Heart left ventricle (tissue), 16 donors: Measurements from ENCODE around the gene FBXO38. TPM values are rescaled to one million over a fixed set of nuclear protein-coding genes. Genes with fewer than 3 reads are reported as not detected.

ENCODE experiments used
- ATAC-seq, 4 donors: fragments of 200-7000 bp; cut with Tn5 transposase; one replicate each; pipeline ENCODE4 v1.9.1; 2020 to 2022; ENCODE audit warnings: moderate library complexity in 4 of 4, mild to moderate bottlenecking in 3 of 4, moderate number of reproducible peaks in 1 of 4
- DNase-seq, 5 donors: peaks; one replicate each; pipeline ENCODE4 v3.0.0-alpha.2; 2020
- H3K27ac ChIP-seq, 12 donors: fragments of 200-600 bp; sonication (generic) in 4 of 12; one replicate each; pipeline versions ENCODE4 v1.5.0 to v1.8.0; 2016 to 2022; ENCODE audit warnings: mild to moderate bottlenecking in 2 of 12
- H3K27me3 ChIP-seq, 9 donors: fragments of 200-600 bp; sonication (generic) in 2 of 9; one replicate each; pipeline versions ENCODE4 v1.5.1 to v1.8.0; 2016 to 2022; ENCODE audit warnings: mild to moderate bottlenecking in 3 of 9
- H3K36me3 ChIP-seq, 9 donors: fragments of 200-600 bp; sonication (generic) in 2 of 9; one replicate each; pipeline versions ENCODE4 v1.5.0 to v1.8.0; 2018 to 2022; ENCODE audit warnings: mild to moderate bottlenecking in 2 of 9
- H3K4me1 ChIP-seq, 12 donors: fragments of 200-600 bp; sonication (generic) in 4 of 12; one replicate each; pipeline versions ENCODE4 v1.5.0 to v1.8.0; 2016 to 2022; ENCODE audit warnings: mild to moderate bottlenecking in 3 of 12
- H3K4me3 ChIP-seq, 12 donors: fragments of 200-600 bp; sonication (generic) in 4 of 12; one replicate each; pipeline versions ENCODE4 v1.5.0 to v1.8.0; 2017 to 2022; ENCODE audit warnings: mild to moderate bottlenecking in 9 of 12, moderate library complexity in 4 of 12
- H3K9me3 ChIP-seq, 12 donors: fragments of 200-600 bp; sonication (generic) in 4 of 12; one replicate each; pipeline versions ENCODE4 v1.5.0 to v1.8.0; 2016 to 2022; ENCODE audit warnings: mild to moderate bottlenecking in 1 of 12
- CTCF ChIP-seq, 12 donors: fragments of 200-600 bp; sonication (generic) in 4 of 12; IDR thresholded peaks; one replicate each; pipeline versions ENCODE4 v1.5.0 to v1.8.0; 2018 to 2022; ENCODE audit warnings: antibody characterized with exemption in 12 of 12, mild to moderate bottlenecking in 5 of 12
- POLR2A ChIP-seq, 2 donors: fragments of 450-650 bp; IDR thresholded peaks; one replicate each; pipeline ENCODE4 v1.6.1; 2017; ENCODE audit warnings: antibody characterized with exemption in 2 of 2, mild to moderate bottlenecking in 2 of 2, moderate library complexity in 2 of 2
- WGBS, 4 donors: extraction: QIAGEN DNeasy Blood & Tissue Kit in 2 of 4; methylation state at CpG; one replicate each; pipeline versions ENCODE4 v1.1.5 to v1.1.7; 2013 to 2018; 5-methylcytosine and 5-hydroxymethylcytosine counted together
- intact Hi-C, 10 donors: fragments of 100-400 bp; cut with DNase I; formaldehyde crosslinking; loops; one replicate each; pipeline versions ENCODE4 v1.11.1 to v1.14.2; 2022
- polyA plus RNA-seq, 2 donors: library from polyadenylated mRNA; stranded (reverse); fragments of 200-250 nt; gene quantifications; one replicate each; pipeline ENCODE4 v1.2.3, GENCODE V29; 2013
- total RNA-seq, 9 donors: library from RNA; depleted of rRNA in 2 of 9; stranded (reverse); fragments of >200 nt in 2 of 9; fragmentation: NEBNext Ultra II Directional in 3 of 9; extraction: Animal tissue kit (Norgen Biotek cat#: 25700) in 3 of 9; gene quantifications; one replicate each; pipeline versions ENCODE4 v1.1.0 to v1.2.4, GENCODE V29; 2016 to 2023
- donor health status: ischemic (EF 13 %, LVEDD 7.1; RV severe dilation, severe dysfunction).
- donor health status: healthy with polysubstance abuse.
- donor health status: DM: no; HTN: yes; CAD: no.
- donor health status: DM: no; HTN: no; CAD: no.
- donor health status: ischemic (EF 25% LVEDD 6.9; RV normal size, moderate dysfunction).
- donor health status: ischemic (EF 25% LVEDD 5.7; RV mildly dilated, moderate dysfunction).
- donor health status: healthy.
- donor health status: DM: yes; HTN: yes; CAD: no.
- donor health status: ischemic (EF 35%, LVEDD 5.7; RV mildly dilated, moderate dysfunction).
- donor health status: nonischemic (EF 11% LVEDD 7.7; RV severe dilation, severe dysfunction).
- donor health status: DM: yes; HTN: yes; CAD: no.
- donor health status: PGD.
- donor health status: ischemic (EF 29% LVEDD 5.4; RV normal size, mild dysfunction).
- donor health status: nonischemic (EF 23%, LVEDD 6.1; RV moderate dilation, normal function).

The FBXO38 gene
- total and polyA plus RNA-seq, 11 donors = 11.7 to 56.0 (median 36.5) TPM

- DNase-seq (no peak), ATAC-seq (no peak)
- H3K4me3 ChIP-seq = no peak overlapping the region
- peaks cover 0 to 9% (median 0%) of the 10 kb centered on the region in 12 donors for H3K4me1 ChIP-seq
- H3K9me3 ChIP-seq = no peaks in the 10 kb centered on the region
- 80 to 83% (median 82%) methylated on average over 3 of the region's 3 CpGs for whole genome bisulfite sequencing, 4 donors
- H3K27ac ChIP-seq = no peak overlapping the region
- intact Hi-C loops = no loop called here
- no peaks in the 10 kb centered on the region for H3K36me3 ChIP-seq
- H3K27me3 ChIP-seq = peaks cover 0 to 3% (median 0%) of the 10 kb centered on the region in 9 donors
- no peak for TF ChIP-seq CTCF (IDR thresholded peaks at IDR 0.05)
- no peak for TF ChIP-seq POLR2A (IDR thresholded peaks at IDR 0.05)
These were observed 93.7 kb downstream of the FBXO38 start for GRCh38 chr5:148477429-148477828.

- 34 to 67% (median 55%) methylated on average over 7 of the region's 7 CpGs for WGBS, 4 donors
- intact Hi-C loops = loop anchor here in 2 of 10 donors (5.0 kb wide), 3 partner anchors 35 to 305 kb away; no protein-coding TSS in a partner anchor
- H3K9me3 ChIP-seq = no peaks in the 10 kb centered on the region
- TF ChIP-seq POLR2A (IDR thresholded peaks at IDR 0.05) = no peak
- H3K27ac ChIP-seq = peak overlapping the region in 2 of 12 donors; percentile 14 to 25
- H3K27me3 ChIP-seq = peaks cover 0 to 3% (median 0%) of the 10 kb centered on the region in 9 donors
- H3K4me1 ChIP-seq = peaks cover 0 to 9% (median 0%) of the 10 kb centered on the region in 12 donors
- H3K36me3 ChIP-seq = no peaks in the 10 kb centered on the region
- ATAC-seq (peak; percentile 31 to 76 (median 60)), DNase-seq (no peak)
- peak overlapping the region in 1 of 12 donors; percentile 3 for H3K4me3 ChIP-seq
These were observed 98.4 kb downstream of the FBXO38 start for GRCh38 chr5:148482196-148482595.

GRCh38 chr5:148482697-148483462 lies 99.1 kb downstream of the FBXO38 start:
- peak overlapping the region in 2 of 12 donors; percentile 3 to 12 for H3K4me3 ChIP-seq
- H3K9me3 ChIP-seq = no peaks in the 10 kb centered on the region
- 43 to 57% (median 52%) methylated on average over 22 of the region's 22 CpGs for WGBS, 4 donors
- peak; percentile 37 to 70 (median 56) for TF ChIP-seq CTCF (IDR thresholded peaks at IDR 0.05)
- TF ChIP-seq POLR2A (IDR thresholded peaks at IDR 0.05) = no peak
- H3K27ac ChIP-seq = peak overlapping the region in 1 of 12 donors; percentile 14
- H3K36me3 ChIP-seq = no peaks in the 10 kb centered on the region
- peak; percentile 29 to 75 (median 46) for DNase-seq
- intact Hi-C loops = loop anchor here in 2 of 10 donors (5.0 kb wide), 3 partner anchors 36 to 306 kb away; no protein-coding TSS in a partner anchor
- H3K4me1 ChIP-seq = peaks cover 0 to 9% (median 0%) of the 10 kb centered on the region in 12 donors
- peaks cover 0 to 3% (median 0%) of the 10 kb centered on the region in 9 donors for H3K27me3 ChIP-seq
- peak in 3 of 4 donors; percentile 36 to 54 (median 36) for ATAC-seq

- TF ChIP-seq CTCF (IDR thresholded peaks at IDR 0.05) (no peak), POLR2A (IDR thresholded peaks at IDR 0.05) (no peak)
- Histone ChIP-seq H3K27ac (no peak overlapping the region), H3K27me3 (peaks cover 0 to 3% (median 0%) of the 10 kb centered on the region in 9 donors), H3K36me3 (no peaks in the 10 kb centered on the region), H3K9me3 (no peaks in the 10 kb centered on the region), H3K4me3 (no peak overlapping the region), H3K4me1 (peaks cover 0 to 9% (median 0%) of the 10 kb centered on the region in 12 donors)
- DNase-seq (no peak), ATAC-seq (no peak)
- 92 to 96% (median 95%) methylated on average over 3 of the region's 3 CpGs for WGBS, 4 donors
- intact Hi-C loops = loop anchor here in 2 of 10 donors (5.0 kb wide), 3 partner anchors 36 to 306 kb away; no protein-coding TSS in a partner anchor
These were observed 100.0 kb downstream of the FBXO38 start for GRCh38 chr5:148483750-148484149.
